Upper lobe of right lung (tissue), 1 donor: ENCODE data around the gene NUP35. TPM values are rescaled to one million over a fixed set of nuclear protein-coding genes. Genes with fewer than 3 reads are reported as not detected.
"Not testable (repeated sequence)": the region's sequence is repeated elsewhere in the genome, so short reads cannot be mapped to it uniquely, and the experiment has no call there.

Experiments
- ATAC-seq: fragments of 200-7000 bp; cut with Tn5 transposase; one replicate; pipeline ENCODE4 v1.9.1; 2020; ENCODE audit warnings: mild to moderate bottlenecking, moderate library complexity
- DNase-seq: peaks from one replicate; pipeline ENCODE4 v3.0.0-alpha.2; 2020
- H3K27ac ChIP-seq: fragments of 200-600 bp; one replicate; pipeline ENCODE4 v1.8.0; 2022
- H3K27me3 ChIP-seq: fragments of 200-600 bp; one replicate; pipeline ENCODE4 v1.8.0; 2022; ENCODE audit warnings: mild to moderate bottlenecking
- H3K36me3 ChIP-seq: fragments of 200-600 bp; one replicate; pipeline ENCODE4 v1.8.0; 2022
- H3K4me1 ChIP-seq: fragments of 200-600 bp; one replicate; pipeline ENCODE4 v1.8.0; 2022
- H3K4me3 ChIP-seq: fragments of 200-600 bp; one replicate; pipeline ENCODE4 v1.8.0; 2022; ENCODE audit warnings: mild to moderate bottlenecking
- H3K9me3 ChIP-seq: fragments of 200-600 bp; one replicate; pipeline ENCODE4 v1.8.0; 2022
- intact Hi-C: fragments of 100-400 bp; cut with DNase I; formaldehyde crosslinking; loops from one replicate; pipeline ENCODE4 v1.11.0; 2022
- total RNA-seq: library from RNA; stranded (reverse); fragmentation: NEBNext Ultra II Directional; extraction: Animal tissue kit (Norgen Biotek cat#: 25700); gene quantifications from one replicate; pipeline ENCODE4 v1.2.1, GENCODE V29; 2021
- TF ChIP-seq, protein P1 (sequence below): fragments of 200-600 bp; IDR thresholded peaks from one replicate; pipeline ENCODE4 v1.8.0; 2022; ENCODE audit warnings: antibody characterized with exemption
- donor health status: DM: no; HTN: yes; CAD: no; lungs with severe emphysema.

The NUP35 gene
- total RNA-seq, 1 donor from 2014 or later = 18.2 TPM

DNA sequence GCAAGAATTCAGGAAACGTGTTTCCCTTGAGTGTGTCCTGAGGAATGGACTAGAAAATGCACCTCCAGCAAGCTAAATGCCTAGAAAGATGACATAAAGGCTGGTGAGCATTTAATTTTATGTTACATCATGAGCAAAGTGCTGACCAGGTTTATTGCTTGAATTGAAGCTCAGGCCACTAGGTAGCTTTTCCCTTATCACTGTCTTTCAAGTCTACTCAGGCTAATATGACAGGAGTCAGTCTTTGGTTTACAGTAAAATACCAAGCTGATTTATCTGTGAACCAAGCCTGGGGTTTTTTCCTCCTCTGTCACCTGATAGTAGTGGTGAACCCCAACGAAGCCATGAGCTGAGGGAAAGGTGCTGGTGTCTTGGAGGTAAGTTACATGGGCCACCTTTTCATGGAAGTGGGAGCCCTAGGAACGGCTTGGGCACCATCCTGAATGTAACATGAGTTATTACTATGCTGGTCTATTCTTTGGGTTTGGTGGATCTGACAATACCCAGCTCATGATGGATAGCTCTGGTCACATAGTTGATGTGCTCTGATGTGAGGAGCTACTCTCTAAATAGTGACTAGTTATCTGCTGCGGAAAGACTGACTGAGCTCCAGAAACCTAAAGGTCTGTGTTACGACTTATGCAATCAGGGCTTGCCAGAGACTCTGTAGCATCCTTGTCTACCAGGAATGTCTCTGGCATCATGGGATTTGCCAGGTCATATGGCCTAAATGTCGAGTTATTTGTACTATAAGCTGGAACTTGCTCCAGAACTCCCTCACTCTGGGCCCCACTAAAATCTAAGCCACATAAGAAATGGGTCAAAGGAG, 39.8 kb downstream of the NUP35 start:
- ATAC-seq (no peak), DNase-seq (no peak)
- no peaks in the 10 kb centered on the region for H3K27me3 ChIP-seq
- intact Hi-C loops = no loop called here
- no peaks in the 10 kb centered on the region for H3K4me1 ChIP-seq
- no peaks in the 10 kb centered on the region for H3K9me3 ChIP-seq
- no peak overlapping the region for H3K4me3 ChIP-seq
- TF ChIP-seq, protein P1, sequence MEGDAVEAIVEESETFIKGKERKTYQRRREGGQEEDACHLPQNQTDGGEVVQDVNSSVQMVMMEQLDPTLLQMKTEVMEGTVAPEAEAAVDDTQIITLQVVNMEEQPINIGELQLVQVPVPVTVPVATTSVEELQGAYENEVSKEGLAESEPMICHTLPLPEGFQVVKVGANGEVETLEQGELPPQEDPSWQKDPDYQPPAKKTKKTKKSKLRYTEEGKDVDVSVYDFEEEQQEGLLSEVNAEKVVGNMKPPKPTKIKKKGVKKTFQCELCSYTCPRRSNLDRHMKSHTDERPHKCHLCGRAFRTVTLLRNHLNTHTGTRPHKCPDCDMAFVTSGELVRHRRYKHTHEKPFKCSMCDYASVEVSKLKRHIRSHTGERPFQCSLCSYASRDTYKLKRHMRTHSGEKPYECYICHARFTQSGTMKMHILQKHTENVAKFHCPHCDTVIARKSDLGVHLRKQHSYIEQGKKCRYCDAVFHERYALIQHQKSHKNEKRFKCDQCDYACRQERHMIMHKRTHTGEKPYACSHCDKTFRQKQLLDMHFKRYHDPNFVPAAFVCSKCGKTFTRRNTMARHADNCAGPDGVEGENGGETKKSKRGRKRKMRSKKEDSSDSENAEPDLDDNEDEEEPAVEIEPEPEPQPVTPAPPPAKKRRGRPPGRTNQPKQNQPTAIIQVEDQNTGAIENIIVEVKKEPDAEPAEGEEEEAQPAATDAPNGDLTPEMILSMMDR = no peak
- H3K27ac ChIP-seq = no peak overlapping the region
- peaks cover 50% of the 10 kb centered on the region for H3K36me3 ChIP-seq

DNA sequence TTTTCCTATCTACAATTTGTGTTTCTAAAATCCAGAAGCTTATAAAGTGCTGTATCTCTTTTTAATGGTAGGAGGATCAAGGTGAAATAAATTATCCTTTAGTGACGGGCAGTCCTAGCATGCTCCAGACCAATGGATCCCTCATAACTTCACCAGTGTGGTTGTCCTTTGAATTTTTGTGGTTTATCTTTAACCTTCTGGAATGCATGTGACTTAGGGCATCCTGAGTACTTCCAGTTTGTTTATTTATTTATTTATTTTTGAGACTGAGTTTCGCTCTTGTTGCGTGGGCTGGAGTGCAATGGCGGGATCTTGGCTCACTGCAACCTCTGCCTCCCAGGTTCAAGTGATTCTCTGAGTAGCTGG, 40.4 kb downstream of the NUP35 start:
- no peak for ATAC-seq
- intact Hi-C loops = no loop called here
- no peak for DNase-seq
- TF ChIP-seq, protein P1 = no peak
- H3K27me3 ChIP-seq = no peaks in the 10 kb centered on the region
- H3K9me3 ChIP-seq = no peaks in the 10 kb centered on the region
- H3K27ac ChIP-seq = no peak overlapping the region
- H3K4me1 ChIP-seq = no peaks in the 10 kb centered on the region
- H3K36me3 ChIP-seq = peaks cover 44% of the 10 kb centered on the region
- H3K4me3 ChIP-seq = no peak overlapping the region

DNA sequence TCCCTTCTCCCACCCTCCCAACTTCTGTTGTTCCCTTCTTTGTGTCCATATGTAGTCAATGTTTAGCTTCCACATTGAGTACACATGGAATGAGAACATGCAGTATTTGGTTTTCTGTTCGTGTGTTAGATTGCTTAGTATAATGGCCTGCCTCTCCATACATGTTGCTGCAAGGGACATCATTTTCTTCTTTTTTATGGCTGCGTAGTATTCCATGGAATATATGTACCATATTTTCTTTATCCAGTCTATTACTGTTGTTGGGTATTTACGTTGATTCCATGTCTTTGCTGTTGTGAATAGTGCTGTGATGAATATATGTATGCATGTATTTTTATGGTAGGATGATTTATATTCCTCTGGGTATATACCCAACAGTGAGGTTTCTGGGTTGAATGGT, 42.0 kb downstream of the NUP35 start:
- no peak for ATAC-seq
- no peaks in the 10 kb centered on the region for H3K9me3 ChIP-seq

DNA sequence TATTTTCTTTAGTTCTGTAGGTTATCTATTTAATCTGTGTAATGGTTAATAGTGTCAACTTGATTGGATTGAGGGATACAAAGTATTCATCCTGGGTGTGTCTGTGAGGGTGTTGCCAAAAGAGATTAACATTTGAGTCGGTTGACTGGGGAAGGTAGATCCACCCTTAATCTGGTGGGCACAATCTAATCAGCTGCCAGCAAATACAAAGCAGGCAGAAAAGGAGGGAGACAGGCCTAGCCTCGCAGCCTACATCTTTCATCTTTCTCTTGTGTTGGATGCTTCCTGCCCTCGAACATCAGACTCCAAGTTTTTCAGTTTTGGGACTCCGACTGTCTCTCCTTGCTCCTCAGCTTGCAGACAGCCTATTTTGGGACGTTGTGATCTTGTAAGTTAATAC, 42.7 kb downstream of the NUP35 start:
- H3K4me1 ChIP-seq, H3K9me3 ChIP-seq, ATAC-seq, H3K4me3 ChIP-seq, intact Hi-C loops, DNase-seq, H3K27me3 ChIP-seq, H3K27ac ChIP-seq: not testable (repeated sequence)
- H3K36me3 ChIP-seq = peaks cover 24% of the 10 kb centered on the region

More for the DNA sequence above, 42.0 kb downstream of the NUP35 start:
- TF ChIP-seq, protein P1 = no peak
- Histone ChIP-seq H3K36me3 (peaks cover 31% of the 10 kb centered on the region), H3K27ac (no peak overlapping the region), H3K4me3 (no peak overlapping the region), H3K4me1 (no peaks in the 10 kb centered on the region), H3K27me3 (no peaks in the 10 kb centered on the region)
- intact Hi-C loops = no loop called here
- DNase-seq = no peak

DNA sequence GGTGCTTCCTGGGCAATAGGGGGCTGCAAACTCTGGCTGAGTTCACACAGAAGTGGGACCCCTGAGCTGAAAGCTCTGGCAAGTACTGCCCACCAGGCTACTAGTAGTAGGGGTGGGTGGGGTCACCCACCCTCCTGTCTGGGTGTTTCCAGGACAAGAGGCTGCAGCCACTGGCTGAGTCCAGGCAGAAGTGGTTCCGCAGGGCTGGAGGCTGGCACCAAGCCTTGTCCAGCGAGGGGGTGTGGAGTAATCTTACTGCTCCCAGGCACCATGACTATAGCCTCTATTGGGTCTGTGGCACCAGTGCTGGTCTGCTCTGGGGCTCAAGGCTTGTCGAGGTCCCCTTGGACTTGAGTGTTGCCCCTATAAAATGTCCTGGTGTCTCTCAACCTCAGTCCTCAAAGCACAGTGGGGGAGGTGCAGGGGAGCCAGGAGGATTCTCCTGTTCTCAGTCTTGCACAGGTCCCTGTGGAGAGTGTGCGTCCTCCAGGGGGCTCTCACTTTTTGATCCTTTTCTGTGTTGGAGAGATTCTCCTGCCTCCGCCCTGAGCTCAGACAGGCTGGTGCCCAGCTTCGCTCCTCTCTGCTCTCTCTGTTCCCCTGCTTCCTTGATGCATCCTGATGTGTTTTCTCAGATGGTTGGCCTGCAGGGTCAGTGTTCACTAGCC, 48.1 kb downstream of the NUP35 start:
- no peaks in the 10 kb centered on the region for H3K36me3 ChIP-seq

DNA sequence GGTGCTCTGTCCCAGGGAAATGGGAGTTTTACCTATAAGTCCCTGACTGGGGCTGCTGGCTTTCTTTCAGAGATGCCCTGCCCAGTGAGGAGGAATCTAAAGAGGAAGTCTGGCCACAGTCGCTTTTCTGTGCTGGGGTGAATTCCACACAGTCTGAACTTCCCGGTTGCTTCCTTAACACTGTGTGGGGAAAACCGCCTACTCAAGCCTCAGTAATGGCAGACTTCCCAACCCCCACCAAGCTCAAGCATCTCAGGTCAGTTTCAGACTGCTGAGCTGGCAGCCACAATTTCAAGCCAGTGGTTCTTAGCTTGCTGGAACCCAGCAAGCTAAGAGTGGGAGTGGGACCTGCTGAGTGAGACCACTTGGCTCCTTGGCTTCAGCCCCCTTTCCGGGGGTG, 54.9 kb downstream of the NUP35 start:
- no peak overlapping the region for H3K4me3 ChIP-seq
- H3K9me3 ChIP-seq = peaks cover 13% of the 10 kb centered on the region
- ATAC-seq (no peak), DNase-seq (no peak)
- peaks cover 7% of the 10 kb centered on the region for H3K36me3 ChIP-seq
- TF ChIP-seq, protein P1 = no peak
- H3K27me3 ChIP-seq = no peaks in the 10 kb centered on the region
- H3K27ac ChIP-seq = no peak overlapping the region
- intact Hi-C loops = no loop called here
- H3K4me1 ChIP-seq = no peaks in the 10 kb centered on the region

More for the DNA sequence above, 48.1 kb downstream of the NUP35 start:
- Histone ChIP-seq H3K27me3 (no peaks in the 10 kb centered on the region), H3K9me3 (peaks cover 5% of the 10 kb centered on the region), H3K4me3 (no peak overlapping the region), H3K27ac (no peak overlapping the region), H3K4me1 (no peaks in the 10 kb centered on the region)
- TF ChIP-seq, protein P1 = no peak
- ATAC-seq (peak; percentile 23), DNase-seq (peak; percentile 40)
- intact Hi-C loops = no loop called here
